NOMO-1 treated with DMSO at 0.1 percent for 48 hours (cell line): ENCODE measurements around the gene FCRL3.
A peak's percentile ranks its signal among the peaks of the same experiment; 100 is the strongest.
"Not testable (repeated sequence)": the region's sequence is repeated elsewhere in the genome, so short reads cannot be mapped to it uniquely, and the experiment has no call there.

ENCODE experiments used
- DNase-seq: peaks from one replicate; lab custom pipeline; 2025; ENCODE audit not compliant: unreplicated experiment; lab: John Stamatoyannopoulos, UW

The FCRL3 gene, protein sequence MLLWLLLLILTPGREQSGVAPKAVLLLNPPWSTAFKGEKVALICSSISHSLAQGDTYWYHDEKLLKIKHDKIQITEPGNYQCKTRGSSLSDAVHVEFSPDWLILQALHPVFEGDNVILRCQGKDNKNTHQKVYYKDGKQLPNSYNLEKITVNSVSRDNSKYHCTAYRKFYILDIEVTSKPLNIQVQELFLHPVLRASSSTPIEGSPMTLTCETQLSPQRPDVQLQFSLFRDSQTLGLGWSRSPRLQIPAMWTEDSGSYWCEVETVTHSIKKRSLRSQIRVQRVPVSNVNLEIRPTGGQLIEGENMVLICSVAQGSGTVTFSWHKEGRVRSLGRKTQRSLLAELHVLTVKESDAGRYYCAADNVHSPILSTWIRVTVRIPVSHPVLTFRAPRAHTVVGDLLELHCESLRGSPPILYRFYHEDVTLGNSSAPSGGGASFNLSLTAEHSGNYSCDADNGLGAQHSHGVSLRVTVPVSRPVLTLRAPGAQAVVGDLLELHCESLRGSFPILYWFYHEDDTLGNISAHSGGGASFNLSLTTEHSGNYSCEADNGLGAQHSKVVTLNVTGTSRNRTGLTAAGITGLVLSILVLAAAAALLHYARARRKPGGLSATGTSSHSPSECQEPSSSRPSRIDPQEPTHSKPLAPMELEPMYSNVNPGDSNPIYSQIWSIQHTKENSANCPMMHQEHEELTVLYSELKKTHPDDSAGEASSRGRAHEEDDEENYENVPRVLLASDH

DNA sequence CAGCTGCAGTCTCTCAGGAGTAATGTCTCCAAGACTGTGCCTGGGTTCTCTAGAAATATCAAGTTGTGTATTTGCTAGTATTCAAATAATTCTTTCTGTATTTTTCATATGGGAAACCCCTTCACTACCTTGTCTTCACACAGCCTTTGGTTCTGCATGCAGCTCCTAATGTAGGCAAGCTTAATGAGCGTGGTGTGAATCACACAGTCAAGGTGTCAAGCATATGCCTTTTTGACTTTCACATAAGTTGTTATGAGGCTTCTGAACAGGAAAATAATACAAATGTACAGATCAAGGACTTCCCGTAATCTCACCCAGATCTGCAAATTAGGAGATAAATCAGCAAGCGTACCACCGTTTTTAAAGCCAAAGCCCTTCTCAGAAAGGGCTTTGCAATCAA lies at the start of gene FCRL3:
TSS of gene FCRL3 (minus strand) at position 38 of the 400 bp plus-strand sequence. CDS start 280 bp downstream, outside the sequence.
- no peak for DNase-seq

DNA sequence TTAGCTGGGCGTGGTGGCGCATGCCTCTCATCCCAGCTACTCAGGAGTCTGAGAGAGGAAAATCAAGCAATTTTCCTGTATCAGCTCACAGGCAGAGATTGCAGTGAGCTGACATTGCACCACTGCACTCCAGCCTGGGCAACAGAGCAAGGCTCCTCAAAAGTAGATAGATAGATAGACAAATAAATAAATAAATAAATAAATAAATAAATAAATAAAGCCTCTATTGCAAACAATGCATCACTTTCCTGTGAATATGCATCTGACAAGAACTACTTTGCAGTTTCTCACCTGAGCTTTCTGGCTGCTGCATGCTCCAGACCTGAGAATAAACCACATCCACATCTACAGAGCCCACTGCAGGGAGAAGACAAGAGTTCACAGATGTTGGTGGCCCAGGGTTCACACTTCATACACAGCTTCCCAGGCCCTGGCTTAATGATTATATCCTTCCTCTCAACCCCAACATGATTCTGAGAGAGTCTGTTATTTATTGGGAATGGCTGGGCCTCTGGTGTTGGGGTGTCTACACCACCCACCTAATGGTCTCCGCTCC lies 47.8 kb upstream of the FCRL3 start:
- DNase-seq, result no peak

DNA sequence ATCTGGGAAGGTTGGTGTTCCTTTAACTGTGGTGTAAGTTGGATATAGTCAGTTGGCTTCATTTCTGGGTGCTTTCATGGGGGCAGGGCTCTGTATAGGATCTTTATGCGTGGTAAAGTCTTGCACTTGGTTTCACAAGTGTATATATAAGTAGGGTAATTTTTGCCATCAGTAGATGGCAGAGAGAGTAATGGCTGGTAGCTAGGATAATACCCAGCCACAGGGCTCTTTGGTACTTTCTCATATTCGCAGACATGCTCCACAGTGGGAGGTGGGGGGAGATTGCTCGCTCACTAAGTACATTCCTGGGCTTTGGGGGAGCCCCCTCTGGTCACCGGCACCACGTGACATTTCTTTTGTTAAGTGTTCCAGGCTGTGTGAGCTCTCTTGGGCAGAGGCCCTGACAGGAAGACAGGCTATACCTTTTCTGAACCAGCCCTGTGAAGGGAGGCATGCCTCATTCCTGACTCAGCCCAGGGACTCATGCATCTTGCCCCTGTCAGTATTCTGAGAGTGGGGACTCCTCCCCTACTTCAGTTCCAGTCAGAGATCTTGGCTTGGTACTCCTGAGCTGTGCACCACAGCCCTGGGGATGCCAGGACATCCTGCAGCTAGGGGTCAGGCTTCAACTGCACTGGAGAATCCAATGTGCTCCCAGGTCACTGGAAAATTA lies 38.8 kb upstream of the FCRL3 start:
- no peak for DNase-seq

DNA sequence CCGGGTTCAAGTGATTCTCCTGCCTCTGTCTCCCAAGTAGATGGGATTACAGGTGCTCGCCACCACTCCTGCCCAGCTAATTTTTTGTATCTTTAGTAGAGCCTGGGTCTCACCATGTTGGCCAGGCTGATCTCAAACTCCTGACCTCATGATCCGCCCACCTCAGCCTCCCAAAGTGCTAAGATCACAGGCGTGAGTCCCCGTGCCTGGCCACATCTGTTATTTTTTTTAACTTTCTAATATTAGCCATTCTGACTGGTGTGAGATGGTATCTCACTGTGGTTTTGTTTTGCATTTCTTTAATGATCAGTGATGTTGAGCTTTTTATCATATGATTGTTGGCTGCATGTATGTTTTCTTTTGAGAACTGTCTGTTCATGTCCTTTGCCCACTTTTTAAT lies 35.4 kb upstream of the FCRL3 start:
- not testable (repeated sequence) for DNase-seq

DNA sequence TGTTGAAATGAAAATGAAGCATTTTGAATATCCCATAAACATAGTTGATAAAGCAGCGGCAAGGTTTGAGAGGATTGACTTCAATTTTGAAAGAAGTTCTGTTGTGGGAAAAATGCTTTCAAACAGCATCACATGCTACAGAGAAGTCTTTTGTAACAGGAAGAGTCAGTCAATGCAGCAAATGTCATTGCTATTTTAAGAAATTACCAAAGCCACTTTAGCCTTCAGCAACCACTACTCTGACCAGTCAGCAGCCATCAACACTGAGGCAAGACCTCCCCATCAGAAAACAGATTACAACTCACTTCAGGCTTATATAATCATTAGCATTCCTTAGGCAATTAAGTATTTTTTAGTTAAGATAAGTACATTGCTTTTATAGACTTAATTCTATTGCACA lies 33.8 kb upstream of the FCRL3 start:
- DNase-seq, result peak; percentile 87

DNA sequence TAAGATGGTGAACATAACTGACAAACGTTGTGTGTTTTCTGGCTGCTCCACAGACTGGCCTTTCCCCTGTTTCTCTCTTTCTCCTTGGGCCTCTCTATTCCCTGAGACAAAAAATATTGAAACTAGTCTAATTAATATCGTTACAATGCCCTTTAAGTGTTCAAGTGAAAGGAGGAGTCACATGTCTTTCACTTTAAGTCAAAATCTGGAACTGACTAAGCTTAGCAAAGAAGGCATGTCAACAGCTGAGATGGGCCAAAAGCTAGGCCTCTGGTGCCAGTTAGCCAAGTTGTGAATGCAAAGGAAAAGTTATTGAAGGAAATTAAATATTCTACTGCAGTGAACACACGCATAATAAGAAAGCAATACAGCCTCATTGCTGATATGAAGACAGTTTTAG lies 32.2 kb upstream of the FCRL3 start:
- no peak for DNase-seq

DNA sequence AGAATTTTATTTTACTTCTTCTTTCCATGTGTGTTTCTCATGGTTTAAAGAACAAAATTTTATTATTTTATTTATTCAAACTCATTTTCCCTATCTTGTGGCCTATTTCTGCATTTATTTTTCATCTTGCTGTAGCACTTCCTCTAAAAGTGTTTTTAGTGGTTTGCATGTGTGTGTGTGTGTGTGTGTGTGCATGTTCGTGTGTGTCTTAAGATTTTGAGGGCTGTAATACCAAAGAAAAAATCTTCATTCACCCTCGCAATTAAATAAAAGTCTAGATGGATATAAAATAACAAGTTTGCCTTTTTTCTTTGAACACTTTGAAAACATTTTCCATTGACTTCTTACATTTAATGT lies 24.6 kb upstream of the FCRL3 start:
- peak; percentile 61 for DNase-seq

DNA sequence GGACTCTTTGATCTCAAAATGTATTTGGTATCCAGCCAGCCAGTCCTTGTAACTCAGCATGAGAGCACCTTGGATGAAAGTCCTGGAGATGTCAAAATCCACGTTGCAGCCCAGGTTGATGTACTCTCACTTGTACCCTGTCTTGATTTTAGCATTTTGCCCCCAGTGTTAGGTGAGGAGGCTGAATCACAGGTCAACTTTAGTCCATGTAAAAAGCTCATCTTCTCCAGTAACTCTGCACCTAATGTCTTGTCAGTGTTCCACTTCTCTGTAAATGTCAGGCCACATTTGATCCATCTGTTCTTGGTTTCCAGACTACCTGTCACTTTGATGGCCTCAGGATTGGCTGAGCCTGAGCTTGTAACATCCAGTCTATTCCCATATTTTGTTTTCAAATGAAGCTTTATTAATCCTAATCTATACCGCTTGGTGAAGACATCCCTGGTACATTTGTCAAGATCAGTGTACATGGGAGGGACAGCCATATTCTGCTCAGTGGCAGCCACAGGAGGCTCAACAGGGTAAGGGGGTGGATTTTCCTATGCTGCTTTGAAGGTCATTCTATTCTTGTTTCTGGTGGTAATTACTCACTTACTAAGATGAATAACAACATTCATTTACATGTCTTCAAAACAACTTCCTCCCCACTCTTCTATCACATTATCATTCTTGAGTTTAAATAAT lies 24.1 kb upstream of the FCRL3 start:
- no peak for DNase-seq

DNA sequence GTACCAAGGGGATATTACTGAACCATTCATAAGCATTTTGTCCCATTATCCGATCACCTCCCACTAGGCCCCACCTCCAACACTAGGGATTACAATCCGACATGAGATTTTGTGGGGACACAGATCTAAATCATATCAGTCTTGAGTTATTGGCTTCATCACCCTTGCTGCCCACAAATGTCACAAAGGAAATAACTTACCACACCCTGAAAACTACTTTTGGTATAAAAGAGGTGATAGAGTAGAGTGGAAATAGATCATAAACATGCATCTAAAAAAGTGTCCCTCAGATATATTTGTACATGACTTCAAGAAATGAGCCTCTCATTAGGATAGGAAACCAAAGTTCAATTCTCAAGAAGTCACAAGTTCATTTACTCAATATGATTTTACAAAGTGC lies 22.6 kb upstream of the FCRL3 start:
- no peak for DNase-seq

DNA sequence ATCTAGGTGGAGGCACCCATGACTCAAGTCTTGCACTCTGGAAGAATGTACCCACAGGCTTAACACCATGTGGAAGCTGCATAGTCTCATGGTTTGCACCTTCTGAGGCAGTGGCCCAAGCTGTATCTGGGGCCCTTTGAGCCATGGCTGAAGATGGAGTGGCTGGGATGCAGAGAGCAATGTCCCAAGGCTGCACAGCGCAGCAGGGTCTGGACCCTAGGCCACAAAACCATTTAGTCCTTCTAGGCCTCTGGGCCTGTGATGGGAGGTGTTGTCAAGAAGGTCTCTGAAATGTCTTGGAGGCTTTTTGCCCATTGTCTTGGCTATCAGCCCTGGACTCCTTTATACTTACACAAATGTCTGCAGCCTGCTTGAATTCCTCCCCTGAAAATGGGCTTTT lies 21.4 kb upstream of the FCRL3 start:
- no peak for DNase-seq

DNA sequence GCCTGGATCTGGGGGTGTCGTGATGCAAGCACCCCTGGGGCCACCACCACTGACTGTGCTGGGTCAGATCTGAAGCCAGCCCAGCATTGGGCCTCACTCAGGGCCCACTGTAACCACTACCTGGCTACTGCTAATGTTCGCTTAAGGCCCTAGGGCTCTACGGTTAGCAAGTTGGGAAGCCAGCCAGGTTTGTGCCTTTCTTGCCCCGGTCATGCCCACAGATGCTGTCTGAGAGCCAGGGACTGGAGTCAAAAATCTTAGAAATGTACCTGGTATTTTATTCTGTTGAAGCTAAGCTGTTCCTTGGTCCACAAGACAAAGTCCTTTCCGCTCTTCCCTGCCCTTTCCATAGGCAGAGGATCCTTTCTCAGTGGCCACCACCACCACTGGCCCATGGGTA lies 15.2 kb upstream of the FCRL3 start:
- DNase-seq, result no peak

DNA sequence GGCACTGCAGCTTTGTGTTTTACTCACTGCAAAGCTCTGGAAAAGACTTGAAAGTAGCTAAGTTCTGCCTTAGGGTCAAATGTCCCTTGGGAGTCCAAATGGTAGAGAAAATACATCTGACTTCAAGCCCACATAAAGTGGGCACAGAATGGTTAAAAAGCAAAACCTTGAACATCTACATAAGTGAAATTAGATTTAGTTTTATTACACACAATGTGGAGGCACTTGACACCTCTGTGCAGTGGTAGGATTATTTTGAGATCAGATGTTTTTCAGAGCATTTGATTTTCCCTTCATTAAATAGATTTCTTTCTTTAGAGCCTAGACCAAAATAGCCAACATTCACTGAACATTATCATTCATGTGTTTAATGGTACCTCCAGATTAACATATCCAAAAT lies 11.2 kb upstream of the FCRL3 start:
- DNase-seq, result no peak

DNA sequence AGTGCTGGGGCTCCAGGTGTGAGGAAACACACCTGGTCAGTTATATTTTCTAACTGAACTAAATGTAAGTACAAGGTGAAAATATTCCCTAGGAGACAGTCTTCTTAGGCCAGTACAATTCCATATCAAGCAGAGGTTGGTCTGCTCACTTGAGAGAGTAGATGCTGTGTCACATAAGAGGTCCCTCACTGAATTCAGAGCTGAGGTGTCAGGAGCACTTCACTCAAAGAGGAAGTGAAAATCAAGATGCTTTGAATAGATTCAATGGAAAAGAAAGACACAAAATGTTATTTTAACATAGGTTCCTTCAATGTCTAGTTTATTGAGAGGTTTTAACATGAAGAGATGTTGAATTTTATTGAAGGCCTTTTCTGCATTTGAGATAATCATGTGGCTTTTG lies 4.3 kb upstream of the FCRL3 start:
- peak; percentile 33 for DNase-seq

DNA sequence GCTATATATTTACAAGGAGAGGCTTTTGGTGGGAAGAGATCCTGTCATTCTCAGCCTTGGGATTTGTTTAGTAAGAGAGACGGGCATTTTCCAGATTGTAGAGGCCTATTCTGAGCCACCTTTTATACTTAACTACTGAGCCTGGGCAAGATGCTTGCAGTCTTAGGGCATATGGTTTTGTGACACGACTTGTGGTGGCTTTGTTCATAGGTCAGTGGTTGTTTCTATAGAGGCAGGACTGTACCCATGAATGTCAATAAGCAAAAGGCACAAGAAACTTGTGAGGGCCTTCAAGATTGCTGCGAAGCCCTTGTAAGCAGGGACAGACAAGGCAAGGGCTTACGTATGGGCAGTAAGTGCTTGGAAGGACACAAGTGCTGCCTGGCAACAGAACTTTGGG lies 3.4 kb upstream of the FCRL3 start:
- DNase-seq, result no peak

DNA sequence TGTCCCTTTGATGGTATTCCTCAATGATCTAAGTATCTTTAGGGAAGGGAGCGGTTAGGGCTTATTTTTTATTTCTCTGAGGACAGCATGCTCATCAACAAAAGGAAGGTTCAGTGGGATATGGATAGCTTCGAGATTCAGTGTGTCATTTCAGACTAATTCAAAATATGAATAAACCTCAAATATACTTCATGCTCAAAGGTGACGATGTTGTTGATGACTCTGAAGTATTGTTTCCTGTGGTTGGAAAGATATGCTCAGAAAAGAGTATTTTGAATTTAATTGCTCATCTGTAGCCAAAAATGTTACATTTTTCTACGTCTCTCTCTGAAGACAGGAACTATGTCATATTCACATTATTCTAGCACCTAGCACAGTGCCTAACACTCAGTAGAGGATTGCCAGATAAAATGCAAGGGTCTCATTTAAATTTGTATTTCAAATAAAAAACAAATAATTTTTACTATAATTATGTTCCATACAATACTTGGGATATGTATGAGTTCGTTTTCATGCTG lies 1.8 kb upstream of the FCRL3 start:
- DNase-seq, result no peak

DNA sequence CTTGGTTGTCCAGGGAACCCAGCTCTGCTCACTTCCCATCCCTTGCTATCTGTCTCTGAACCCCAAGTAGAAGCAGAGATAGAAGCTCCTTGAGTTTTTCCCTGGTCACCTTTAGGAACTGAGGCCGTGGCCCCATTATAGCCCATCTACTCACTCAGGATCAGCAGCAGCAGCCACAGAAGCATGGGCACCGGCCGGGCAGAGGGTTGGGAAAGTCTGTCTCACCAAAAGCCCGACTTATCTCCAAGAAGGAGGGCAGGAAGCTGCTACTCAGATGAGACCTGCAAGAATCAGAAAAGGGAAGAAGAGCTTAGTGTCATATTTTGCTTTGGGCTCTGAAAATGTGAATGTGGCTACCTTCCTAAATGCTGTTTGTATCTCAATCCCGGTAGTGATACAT lies 264 bp downstream of the FCRL3 start:
- DNase-seq, result no peak

DNA sequence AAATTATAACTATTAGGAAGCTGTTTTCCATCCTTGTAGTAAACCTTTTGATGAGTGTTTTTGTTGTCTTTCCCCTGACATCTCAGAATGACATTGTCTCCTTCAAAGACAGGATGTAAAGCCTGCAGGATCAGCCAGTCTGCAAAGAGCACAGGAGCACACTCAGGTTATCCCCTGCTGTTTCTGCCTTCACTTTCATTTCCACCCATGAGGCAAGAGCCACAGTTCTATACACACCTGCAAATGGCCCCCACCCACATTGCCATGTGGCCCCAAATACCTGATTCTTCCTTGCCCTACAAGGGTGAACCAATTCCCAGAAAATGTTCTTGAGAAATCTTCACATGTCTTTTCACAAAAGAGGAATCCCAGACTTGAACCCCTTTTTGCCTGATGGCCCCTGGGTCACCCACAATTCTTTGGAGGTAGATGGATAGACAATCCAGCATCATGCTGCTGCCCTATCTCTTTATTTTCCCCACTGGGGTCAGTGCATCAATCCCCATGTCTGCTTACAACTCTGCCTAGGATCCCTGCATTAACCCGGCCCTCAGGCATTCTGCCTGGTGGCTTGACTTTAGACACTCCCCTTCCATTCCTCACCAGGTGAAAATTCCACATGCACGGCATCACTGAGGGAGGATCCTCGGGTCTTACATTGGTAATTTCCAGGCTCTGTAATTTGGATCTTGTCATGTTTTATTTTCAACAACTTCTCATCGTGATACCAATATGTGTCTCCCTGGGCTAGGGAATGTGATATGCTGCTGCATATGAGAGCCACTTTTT lies 2.6 kb downstream of the FCRL3 start:
- DNase-seq, result no peak

DNA sequence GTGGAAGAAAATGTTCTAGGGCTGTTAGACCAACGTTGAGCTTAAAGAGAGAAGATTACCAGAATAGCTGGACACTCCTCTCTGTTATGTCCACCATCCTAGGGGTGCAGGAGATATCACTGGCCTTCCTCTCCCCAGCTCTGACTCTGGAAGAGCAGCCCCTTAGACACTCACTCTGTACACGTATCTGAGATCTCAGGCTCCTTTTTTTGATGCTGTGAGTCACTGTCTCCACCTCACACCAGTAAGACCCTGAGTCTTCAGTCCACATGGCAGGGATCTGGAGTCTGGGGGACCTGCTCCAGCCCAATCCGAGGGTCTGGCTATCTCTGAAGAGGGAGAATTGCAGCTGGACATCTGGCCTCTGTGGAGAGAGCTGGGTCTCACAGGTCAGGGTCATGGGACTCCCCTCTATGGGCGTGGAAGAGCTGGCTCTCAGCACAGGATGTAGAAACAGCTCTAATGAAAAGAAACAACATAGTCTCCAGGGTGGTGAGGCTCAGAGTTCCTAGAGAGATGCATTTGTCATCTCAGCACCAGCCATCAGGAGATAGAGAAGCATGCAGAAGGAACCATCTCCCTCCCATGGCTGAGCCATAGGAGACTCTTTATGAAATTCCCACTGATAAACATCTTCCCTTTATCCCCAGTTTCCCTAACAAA lies 3.5 kb downstream of the FCRL3 start:
- DNase-seq, result no peak

DNA sequence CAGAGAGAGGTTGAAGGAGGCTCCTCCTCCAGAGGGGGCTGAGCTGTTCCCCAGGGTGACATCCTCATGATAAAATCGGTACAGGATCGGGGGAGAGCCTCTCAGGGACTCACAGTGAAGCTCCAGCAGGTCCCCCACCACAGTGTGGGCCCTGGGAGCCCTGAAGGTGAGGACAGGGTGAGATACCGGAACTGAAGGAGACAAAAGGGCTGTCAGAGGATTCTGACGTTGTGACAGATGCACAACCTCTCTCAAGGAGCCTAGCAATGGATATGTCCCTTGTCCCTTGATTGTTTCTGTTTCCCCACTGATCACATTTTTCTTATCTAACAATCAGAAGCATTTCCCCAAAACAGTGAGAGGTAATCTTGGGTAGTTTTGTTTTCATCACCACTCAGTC lies 5.2 kb downstream of the FCRL3 start:
- DNase-seq, result no peak
